Fibroblast of lung (primary cell): Measurements from ENCODE around the gene KCTD21. TPM values are rescaled to one million over a fixed set of nuclear protein-coding genes. Genes with fewer than 3 reads are reported as not detected.

ENCODE experiments used
- DNase-seq, 2 donors: peaks; one replicate each; pipeline versions ENCODE4 v3.0.0 to v3.0.0-alpha.2; 2010; ENCODE audit warnings: low read depth in 2 of 2
- H2AFZ ChIP-seq: 2 replicates; pipeline ENCODE4 v1.5.1; 2012; ENCODE audit warnings: low read length, control low read depth, inconsistent platforms
- H3K27ac ChIP-seq: 2 replicates; pipeline ENCODE4 v1.5.1; 2011; ENCODE audit warnings: low read length, control low read depth; ENCODE audit not compliant: insufficient read depth
- H3K27me3 ChIP-seq: 2 replicates; pipeline ENCODE4 v1.5.1; 2011; ENCODE audit warnings: mild to moderate bottlenecking, low read length; ENCODE audit not compliant: control insufficient read depth, insufficient read depth
- H3K36me3 ChIP-seq: 2 replicates; pipeline ENCODE4 v1.5.1; 2011; ENCODE audit warnings: low read length; ENCODE audit not compliant: control insufficient read depth, insufficient read depth
- H3K4me1 ChIP-seq: 2 replicates; pipeline ENCODE4 v1.5.1; 2011; ENCODE audit warnings: low read length; ENCODE audit not compliant: control insufficient read depth, insufficient read depth; ENCODE audit errors: extremely low read depth
- H3K4me2 ChIP-seq: 2 replicates; pipeline ENCODE4 v1.5.1; 2011; ENCODE audit warnings: low read length, control low read depth; ENCODE audit not compliant: insufficient read depth; ENCODE audit errors: extremely low read depth
- H3K4me3 ChIP-seq, 4 experiments: fragments of 200-600 bp in 1 of 4; sonication (generic) in 1 of 4; replicated peaks in 1 of 4; 2 replicates each; pipeline ENCODE4 v1.5.1; 2011 to 2016; ENCODE audit warnings: low read length in 4 of 4, low read depth in 3 of 4, mild to moderate bottlenecking in 3 of 4, control low read depth in 2 of 4, inconsistent platforms in 1 of 4, mixed read lengths in 1 of 4; ENCODE audit not compliant: insufficient read depth in 1 of 4; ENCODE audit errors: control extremely low read depth in 1 of 4
- H3K79me2 ChIP-seq: 2 replicates; pipeline ENCODE4 v1.5.1; 2012; ENCODE audit warnings: mild to moderate bottlenecking, low read length, inconsistent platforms; ENCODE audit not compliant: control insufficient read depth, insufficient read depth
- H3K9ac ChIP-seq: 2 replicates; pipeline ENCODE4 v1.5.1; 2011; ENCODE audit warnings: mild to moderate bottlenecking, low read length, control low read depth; ENCODE audit not compliant: insufficient read depth
- H3K9me3 ChIP-seq: 2 replicates; pipeline ENCODE4 v1.5.1; 2012; ENCODE audit warnings: low read depth, low read length; ENCODE audit not compliant: control insufficient read depth, insufficient read depth
- H4K20me1 ChIP-seq: 2 replicates; pipeline ENCODE4 v1.5.1; 2011; ENCODE audit warnings: low read length; ENCODE audit not compliant: control insufficient read depth, insufficient read depth; ENCODE audit errors: extremely low read depth
- EZH2 ChIP-seq: IDR thresholded peaks from 2 replicates; pipeline ENCODE4 v1.5.1; 2012; ENCODE audit warnings: low read length, control low read depth, mild to moderate bottlenecking; ENCODE audit errors: missing control alignments
- polyA plus RNA-seq, 2 donors: library from polyadenylated mRNA; depleted of rRNA in 1 of 2; stranded (reverse) in 1 of 2; unstranded in 1 of 2; fragments of >200 nt; gene quantifications; 2 replicates each; pipeline ENCODE4 v1.2.1, GENCODE V29; 2011 to 2012; ENCODE audit warnings: missing spikeins in 1 of 2
- total RNA-seq: library from RNA; depleted of rRNA; stranded (reverse); fragments of >200 nt; gene quantifications from 2 replicates; pipeline ENCODE4 v1.2.1, GENCODE V29; 2014
- TF ChIP-seq, protein P1 (sequence below), 2 donors: IDR thresholded peaks in 1 of 2; conservative IDR thresholded peaks in 1 of 2; 1 replicate in 1 of 2; 2 replicates in 1 of 2; pipeline ENCODE4 v1.5.1; 2011 to 2012; ENCODE audit warnings: low read length in 2 of 2, control low read depth in 1 of 2, inconsistent platforms in 1 of 2, low read depth in 1 of 2, mild to moderate bottlenecking in 1 of 2

Gene KCTD21
- total and polyA plus RNA-seq, 2 donors (not counting 1 experiment from before 2014, with no cell fraction given) = 8.1 to 15.9 TPM

DNA sequence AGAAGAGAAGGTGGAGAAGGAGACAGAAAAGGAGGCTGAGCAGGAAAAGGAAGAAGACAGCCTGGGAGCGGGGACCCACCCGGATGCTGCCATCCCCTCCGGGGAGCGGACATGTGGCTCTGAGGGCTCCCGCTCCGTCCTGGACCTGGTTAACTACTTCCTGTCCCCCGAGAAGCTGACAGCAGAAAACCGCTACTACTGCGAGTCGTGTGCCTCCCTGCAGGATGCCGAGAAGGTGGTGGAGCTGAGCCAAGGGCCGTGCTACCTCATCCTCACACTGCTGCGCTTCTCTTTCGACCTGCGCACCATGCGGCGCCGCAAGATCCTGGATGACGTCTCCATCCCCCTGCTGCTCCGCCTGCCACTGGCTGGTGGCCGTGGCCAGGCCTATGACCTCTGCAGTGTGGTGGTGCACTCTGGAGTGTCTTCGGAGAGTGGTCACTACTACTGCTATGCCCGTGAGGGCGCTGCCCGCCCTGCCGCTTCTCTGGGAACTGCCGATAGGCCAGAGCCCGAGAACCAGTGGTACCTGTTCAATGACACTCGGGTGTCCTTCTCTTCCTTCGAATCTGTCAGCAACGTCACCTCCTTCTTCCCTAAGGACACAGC lies 21.7 kb upstream of the KCTD21 start:
- Histone ChIP-seq H4K20me1 (no peaks in the 10 kb centered on the region), H3K79me2 (no peaks in the 10 kb centered on the region), H3K9ac (no peak overlapping the region), H3K9me3 (no peaks in the 10 kb centered on the region), H3K4me2 (no peak overlapping the region), H3K27me3 (no peaks in the 10 kb centered on the region), H3K36me3 (peaks cover 14% of the 10 kb centered on the region), H2AFZ (no peak overlapping the region), H3K4me1 (no peaks in the 10 kb centered on the region), H3K4me3 (no peak overlapping the region), H3K27ac (no peak overlapping the region)
- DNase-seq = no peak
- TF ChIP-seq, protein P1, sequence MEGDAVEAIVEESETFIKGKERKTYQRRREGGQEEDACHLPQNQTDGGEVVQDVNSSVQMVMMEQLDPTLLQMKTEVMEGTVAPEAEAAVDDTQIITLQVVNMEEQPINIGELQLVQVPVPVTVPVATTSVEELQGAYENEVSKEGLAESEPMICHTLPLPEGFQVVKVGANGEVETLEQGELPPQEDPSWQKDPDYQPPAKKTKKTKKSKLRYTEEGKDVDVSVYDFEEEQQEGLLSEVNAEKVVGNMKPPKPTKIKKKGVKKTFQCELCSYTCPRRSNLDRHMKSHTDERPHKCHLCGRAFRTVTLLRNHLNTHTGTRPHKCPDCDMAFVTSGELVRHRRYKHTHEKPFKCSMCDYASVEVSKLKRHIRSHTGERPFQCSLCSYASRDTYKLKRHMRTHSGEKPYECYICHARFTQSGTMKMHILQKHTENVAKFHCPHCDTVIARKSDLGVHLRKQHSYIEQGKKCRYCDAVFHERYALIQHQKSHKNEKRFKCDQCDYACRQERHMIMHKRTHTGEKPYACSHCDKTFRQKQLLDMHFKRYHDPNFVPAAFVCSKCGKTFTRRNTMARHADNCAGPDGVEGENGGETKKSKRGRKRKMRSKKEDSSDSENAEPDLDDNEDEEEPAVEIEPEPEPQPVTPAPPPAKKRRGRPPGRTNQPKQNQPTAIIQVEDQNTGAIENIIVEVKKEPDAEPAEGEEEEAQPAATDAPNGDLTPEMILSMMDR (conservative IDR thresholded peaks at IDR 0.05 in 1 of 2, IDR thresholded peaks at IDR 0.05 in 1 of 2; ENCODE audit: low read depth in 1 of 2, low read length in 2 of 2) = no peak
- no peak for TF ChIP-seq EZH2

DNA sequence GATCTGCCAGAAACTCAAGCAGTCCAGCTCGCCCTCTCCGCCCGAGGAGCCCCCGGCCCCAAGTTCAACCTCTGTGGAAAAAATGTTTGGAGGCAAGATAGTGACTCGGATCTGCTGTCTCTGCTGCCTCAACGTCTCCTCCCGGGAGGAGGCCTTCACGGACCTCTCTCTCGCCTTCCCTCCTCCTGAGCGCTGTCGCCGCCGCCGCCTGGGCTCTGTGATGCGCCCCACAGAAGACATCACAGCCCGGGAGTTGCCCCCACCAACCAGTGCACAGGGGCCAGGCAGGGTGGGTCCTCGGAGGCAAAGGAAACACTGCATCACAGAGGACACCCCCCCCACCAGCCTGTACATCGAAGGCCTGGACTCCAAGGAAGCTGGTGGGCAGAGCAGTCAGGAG lies 21.1 kb upstream of the KCTD21 start:
- Histone ChIP-seq H3K27ac (no peak overlapping the region), H3K4me1 (no peaks in the 10 kb centered on the region), H3K9ac (no peak overlapping the region), H3K36me3 (peaks cover 14% of the 10 kb centered on the region), H3K4me3 (no peak overlapping the region), H3K27me3 (no peaks in the 10 kb centered on the region), H3K9me3 (no peaks in the 10 kb centered on the region), H3K4me2 (no peak overlapping the region), H4K20me1 (no peaks in the 10 kb centered on the region), H2AFZ (no peak overlapping the region), H3K79me2 (no peaks in the 10 kb centered on the region)
- no peak for DNase-seq
- no peak for TF ChIP-seq EZH2
- TF ChIP-seq, protein P1 (conservative IDR thresholded peaks at IDR 0.05 in 1 of 2, IDR thresholded peaks at IDR 0.05 in 1 of 2; ENCODE audit: low read depth in 1 of 2, low read length in 2 of 2) = no peak

DNA sequence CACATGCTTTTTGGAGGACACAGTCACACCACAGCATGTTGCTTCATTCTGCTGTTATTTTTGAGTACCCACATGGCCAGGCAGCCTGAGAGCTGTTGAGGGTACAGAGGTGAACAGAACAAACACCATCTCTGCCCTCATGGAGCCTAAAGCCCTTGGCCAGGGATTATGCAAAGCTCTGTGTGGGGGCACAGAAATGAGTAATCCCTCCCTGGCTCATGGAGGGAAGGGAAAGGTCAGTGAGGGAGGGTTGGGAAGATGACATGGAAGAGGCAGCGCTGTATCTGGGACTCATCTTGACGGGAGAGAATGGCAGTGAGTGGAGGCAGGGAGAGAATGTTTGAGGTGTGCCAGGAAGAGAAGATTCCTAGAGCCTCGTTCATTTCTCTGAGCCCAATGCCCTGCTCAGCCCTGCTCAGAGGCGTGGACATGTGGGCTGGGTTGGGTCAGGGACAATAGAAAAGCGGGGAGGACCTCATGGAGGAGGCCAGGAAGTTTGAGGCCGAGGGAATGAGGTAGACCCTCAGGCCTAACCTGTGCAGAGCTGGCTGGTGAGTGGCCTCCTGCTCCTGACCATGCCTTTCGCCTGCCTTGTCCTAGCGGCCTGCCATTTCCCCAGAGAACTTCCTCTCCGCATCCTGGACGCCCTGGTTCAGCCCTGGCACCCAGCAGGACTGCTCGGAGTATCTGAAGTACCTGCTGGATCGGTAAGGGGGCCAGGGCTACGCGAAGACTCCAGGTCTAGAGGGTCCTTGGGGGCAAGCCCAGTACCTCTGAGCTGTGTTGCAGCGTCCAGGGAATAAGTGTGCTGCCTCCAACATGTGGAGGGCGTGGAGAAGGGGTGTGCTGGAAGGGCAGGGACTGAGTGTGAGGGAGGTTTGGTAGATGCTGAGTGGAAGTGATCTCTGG lies 20.1 kb upstream of the KCTD21 start:
- no peak overlapping the region for H3K27ac ChIP-seq
- no peak overlapping the region for H3K9ac ChIP-seq
- peaks cover 14% of the 10 kb centered on the region for H3K36me3 ChIP-seq
- H3K27me3 ChIP-seq = no peaks in the 10 kb centered on the region
- no peaks in the 10 kb centered on the region for H3K9me3 ChIP-seq
- DNase-seq = no peak
- no peak overlapping the region for H3K4me2 ChIP-seq
- no peaks in the 10 kb centered on the region for H3K4me1 ChIP-seq
- H4K20me1 ChIP-seq = no peaks in the 10 kb centered on the region
- no peak overlapping the region for H2AFZ ChIP-seq
- no peaks in the 10 kb centered on the region for H3K79me2 ChIP-seq
- TF ChIP-seq EZH2 = no peak
- TF ChIP-seq, protein P1 (conservative IDR thresholded peaks at IDR 0.05 in 1 of 2, IDR thresholded peaks at IDR 0.05 in 1 of 2; ENCODE audit: low read depth in 1 of 2, low read length in 2 of 2) = no peak
- H3K4me3 ChIP-seq = no peak overlapping the region
